ENCODE measurements around the gene TMEM174. TPM values are rescaled to one million over a fixed set of nuclear protein-coding genes. Genes with fewer than 3 reads are reported as not detected.
"Not testable (repeated sequence)": the region's sequence is repeated elsewhere in the genome, so short reads cannot be mapped to it uniquely, and the experiment has no call there.

The TMEM174 gene
- total RNA-seq, 1 donor from 2014 or later, result not detected

DNA sequence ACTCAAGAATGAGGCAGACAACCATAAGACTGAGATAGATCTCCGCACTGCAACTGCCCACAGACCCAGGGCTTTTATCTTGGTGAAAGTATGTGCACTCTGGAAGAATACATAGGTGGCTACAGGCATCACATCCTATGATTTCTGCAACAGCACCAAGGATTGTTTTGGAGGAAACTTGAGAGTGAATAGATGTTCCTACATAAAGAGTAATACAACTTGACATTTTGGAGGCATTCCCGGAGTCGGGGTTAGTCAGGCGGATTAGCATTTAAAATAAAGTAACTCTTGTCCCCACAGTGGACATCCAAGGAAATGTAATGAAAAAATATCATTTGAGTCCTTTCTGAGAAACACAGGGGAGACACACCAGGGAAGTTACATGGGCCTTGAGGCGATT lies 26.7 kb downstream of the TMEM174 start:
- TF ChIP-seq, protein P1, sequence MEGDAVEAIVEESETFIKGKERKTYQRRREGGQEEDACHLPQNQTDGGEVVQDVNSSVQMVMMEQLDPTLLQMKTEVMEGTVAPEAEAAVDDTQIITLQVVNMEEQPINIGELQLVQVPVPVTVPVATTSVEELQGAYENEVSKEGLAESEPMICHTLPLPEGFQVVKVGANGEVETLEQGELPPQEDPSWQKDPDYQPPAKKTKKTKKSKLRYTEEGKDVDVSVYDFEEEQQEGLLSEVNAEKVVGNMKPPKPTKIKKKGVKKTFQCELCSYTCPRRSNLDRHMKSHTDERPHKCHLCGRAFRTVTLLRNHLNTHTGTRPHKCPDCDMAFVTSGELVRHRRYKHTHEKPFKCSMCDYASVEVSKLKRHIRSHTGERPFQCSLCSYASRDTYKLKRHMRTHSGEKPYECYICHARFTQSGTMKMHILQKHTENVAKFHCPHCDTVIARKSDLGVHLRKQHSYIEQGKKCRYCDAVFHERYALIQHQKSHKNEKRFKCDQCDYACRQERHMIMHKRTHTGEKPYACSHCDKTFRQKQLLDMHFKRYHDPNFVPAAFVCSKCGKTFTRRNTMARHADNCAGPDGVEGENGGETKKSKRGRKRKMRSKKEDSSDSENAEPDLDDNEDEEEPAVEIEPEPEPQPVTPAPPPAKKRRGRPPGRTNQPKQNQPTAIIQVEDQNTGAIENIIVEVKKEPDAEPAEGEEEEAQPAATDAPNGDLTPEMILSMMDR (IDR thresholded peaks at IDR 0.05; ENCODE audit: unreplicated experiment), result no peak
- Mint-ChIP-seq H3K4me1 (ENCODE audit: low read depth) (peaks cover 4% of the 10 kb centered on the region), H3K27me3 (peaks cover 49% of the 10 kb centered on the region), H3K4me3 (ENCODE audit: low read depth) (no peak overlapping the region), H3K36me3 (ENCODE audit: insufficient read depth) (no peaks in the 10 kb centered on the region), H3K27ac (no peak overlapping the region), H3K9me3 (ENCODE audit: low read depth) (no peaks in the 10 kb centered on the region)
- DNase-seq (ENCODE audit: low spot score, unreplicated experiment), result no peak

DNA sequence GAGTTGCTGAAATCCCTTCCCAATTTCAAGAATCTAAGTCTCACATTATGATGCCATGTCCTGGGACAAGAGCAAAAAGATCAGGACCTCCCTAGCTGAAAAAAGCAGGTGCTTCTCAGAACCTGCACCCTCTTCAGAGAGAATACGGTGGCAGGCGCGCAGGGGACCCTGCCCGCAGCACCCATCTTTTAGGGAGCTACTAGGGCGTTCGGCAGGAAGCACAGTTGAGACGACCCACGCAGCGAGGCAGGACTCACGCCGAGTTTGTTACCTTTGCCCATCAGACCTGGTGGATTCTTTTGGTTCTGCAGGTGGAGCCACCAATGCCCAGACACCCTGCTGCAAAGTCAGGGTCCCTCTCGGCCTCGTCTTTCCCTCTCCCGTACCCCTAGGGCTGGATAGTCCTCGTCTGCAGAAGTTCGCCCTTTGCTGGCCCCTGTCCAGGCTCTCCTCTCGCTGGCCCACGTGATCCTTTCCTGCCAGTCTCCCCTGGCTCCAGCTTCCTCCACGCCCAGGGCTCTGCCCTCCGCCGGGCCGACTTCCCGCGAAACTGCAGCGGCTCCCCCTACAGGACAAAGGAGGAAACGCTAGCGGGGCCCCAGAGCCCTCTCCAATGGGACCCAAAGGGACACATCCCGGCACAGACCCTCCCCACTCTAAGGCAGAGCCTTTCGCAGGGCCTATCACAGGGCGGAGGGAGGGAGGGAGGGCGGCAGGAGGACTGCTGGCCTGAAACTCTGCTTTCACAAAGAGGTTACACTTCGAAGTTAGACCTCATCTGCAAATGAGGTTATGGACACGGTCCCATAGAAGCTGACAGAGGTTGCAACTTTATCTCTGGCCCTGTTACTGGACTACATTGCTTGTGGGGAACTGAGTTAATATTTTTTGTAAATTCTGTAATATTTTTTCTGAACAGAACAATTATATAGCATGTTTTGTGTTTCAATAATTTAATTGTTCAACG lies 28.8 kb downstream of the TMEM174 start:
- H3K9me3 Mint-ChIP-seq (ENCODE audit: low read depth), result no peaks in the 10 kb centered on the region
- H3K27me3 Mint-ChIP-seq, result peaks cover 33% of the 10 kb centered on the region

DNA sequence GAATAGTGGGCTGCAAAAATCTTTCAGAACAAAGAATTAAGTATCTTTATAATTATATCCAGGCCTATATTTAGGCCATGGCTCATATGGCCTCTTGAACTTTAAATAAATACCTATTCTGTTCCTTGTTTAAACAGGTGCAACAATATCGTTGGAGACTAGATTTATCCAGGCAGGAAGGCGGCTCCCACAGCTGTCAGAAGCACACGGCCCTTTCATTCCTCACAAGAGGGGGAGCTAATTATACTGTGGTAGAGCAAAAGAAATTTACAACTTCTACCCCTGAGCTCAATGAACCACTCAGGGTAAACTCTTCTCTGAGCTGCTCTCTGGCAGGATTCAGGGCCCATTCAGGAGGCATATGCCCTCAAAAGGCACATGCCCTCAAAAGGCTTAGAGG lies 31.3 kb downstream of the TMEM174 start:
- no peaks in the 10 kb centered on the region for H3K36me3 Mint-ChIP-seq (ENCODE audit: insufficient read depth)
- H3K9me3 Mint-ChIP-seq (ENCODE audit: low read depth), result peaks cover 9% of the 10 kb centered on the region
- no peak for DNase-seq (ENCODE audit: low spot score, unreplicated experiment)
- H3K27ac Mint-ChIP-seq, result peak overlapping the region; percentile 0
- TF ChIP-seq, protein P1 (IDR thresholded peaks at IDR 0.05; ENCODE audit: unreplicated experiment), result no peak
- no peak overlapping the region for H3K4me3 Mint-ChIP-seq (ENCODE audit: low read depth)
- H3K27me3 Mint-ChIP-seq, result peaks cover 20% of the 10 kb centered on the region
- H3K4me1 Mint-ChIP-seq (ENCODE audit: low read depth), result peaks cover 8% of the 10 kb centered on the region

More for the DNA sequence above, 28.8 kb downstream of the TMEM174 start:
- TF ChIP-seq, protein P1 (IDR thresholded peaks at IDR 0.05; ENCODE audit: unreplicated experiment), result peak; percentile 76
- H3K4me1 Mint-ChIP-seq (ENCODE audit: low read depth), result peaks cover 8% of the 10 kb centered on the region
- H3K4me3 Mint-ChIP-seq (ENCODE audit: low read depth), result no peak overlapping the region
- H3K36me3 Mint-ChIP-seq (ENCODE audit: insufficient read depth), result no peaks in the 10 kb centered on the region
- DNase-seq (ENCODE audit: low spot score, unreplicated experiment), result peak; percentile 76
- H3K27ac Mint-ChIP-seq, result no peak overlapping the region

DNA sequence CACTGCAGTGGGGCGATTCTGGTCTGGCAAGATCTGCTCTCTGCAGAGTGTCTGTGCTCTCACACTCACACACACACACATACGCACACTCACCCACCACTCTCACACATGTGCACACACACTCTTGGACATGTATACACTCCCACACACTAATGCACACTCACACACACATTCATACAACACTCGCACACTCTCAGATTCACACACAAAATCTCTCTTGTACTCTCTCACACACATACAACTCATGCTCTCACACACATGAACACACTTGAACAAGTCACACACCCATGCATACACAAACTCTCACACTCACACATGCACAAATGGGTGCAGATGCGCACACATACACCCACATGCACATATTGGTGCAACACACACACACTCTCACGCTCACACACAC lies 31.7 kb downstream of the TMEM174 start:
- Mint-ChIP-seq H3K27ac (peak overlapping the region; percentile 0), H3K36me3 (ENCODE audit: insufficient read depth) (peaks cover 3% of the 10 kb centered on the region), H3K4me1 (ENCODE audit: low read depth) (peaks cover 8% of the 10 kb centered on the region), H3K27me3 (peaks cover 18% of the 10 kb centered on the region), H3K4me3 (ENCODE audit: low read depth) (no peak overlapping the region), H3K9me3 (ENCODE audit: low read depth) (peaks cover 12% of the 10 kb centered on the region)
- TF ChIP-seq, protein P1 (IDR thresholded peaks at IDR 0.05; ENCODE audit: unreplicated experiment), result no peak
- no peak for DNase-seq (ENCODE audit: low spot score, unreplicated experiment)

DNA sequence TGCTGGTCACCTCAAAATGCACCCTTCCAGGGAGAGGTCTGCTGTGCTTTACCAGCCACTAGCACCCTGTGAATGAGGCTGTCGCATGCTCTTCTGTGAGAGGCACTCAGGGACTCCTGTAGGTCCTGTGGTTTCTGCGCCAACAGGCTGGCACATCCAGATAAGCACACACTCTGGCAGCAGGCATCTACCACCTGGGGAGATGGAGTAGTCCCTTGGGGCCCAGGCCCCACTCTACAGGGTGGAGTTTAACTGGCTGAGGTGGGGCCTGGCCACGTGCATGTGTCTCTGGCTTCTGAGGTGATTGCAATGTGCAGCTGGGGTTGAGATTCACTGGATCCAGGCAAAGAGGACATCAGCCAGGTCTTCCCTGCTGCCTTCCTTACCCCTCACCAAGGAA lies 32.3 kb downstream of the TMEM174 start:
- peaks cover 8% of the 10 kb centered on the region for H3K4me1 Mint-ChIP-seq (ENCODE audit: low read depth)
- H3K4me3 Mint-ChIP-seq (ENCODE audit: low read depth), result no peak overlapping the region
- H3K27ac Mint-ChIP-seq, result no peak overlapping the region
- H3K27me3 Mint-ChIP-seq, result peaks cover 17% of the 10 kb centered on the region
- H3K36me3 Mint-ChIP-seq (ENCODE audit: insufficient read depth), result peaks cover 3% of the 10 kb centered on the region
- peaks cover 18% of the 10 kb centered on the region for H3K9me3 Mint-ChIP-seq (ENCODE audit: low read depth)
- no peak for DNase-seq (ENCODE audit: low spot score, unreplicated experiment)
- TF ChIP-seq, protein P1 (IDR thresholded peaks at IDR 0.05; ENCODE audit: unreplicated experiment), result no peak

DNA sequence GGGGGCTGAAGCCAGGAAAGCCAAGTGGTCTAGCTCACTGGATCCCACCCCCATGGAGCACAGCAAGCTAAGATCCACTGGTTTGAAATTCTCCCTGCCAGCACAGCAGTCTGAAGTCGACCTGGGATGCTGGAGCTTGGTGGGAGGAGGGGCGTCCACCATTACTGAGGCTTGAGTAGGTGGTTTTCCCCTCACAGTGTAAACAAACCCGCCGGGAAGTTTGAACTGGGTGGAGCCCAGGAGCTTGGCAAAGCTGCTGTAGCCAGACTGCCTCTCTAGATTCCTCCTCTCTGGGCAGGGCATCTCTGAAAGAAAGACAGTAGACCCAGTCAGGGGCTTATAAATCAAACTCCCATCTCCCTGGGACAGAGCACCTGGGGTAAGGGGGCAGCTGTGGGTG lies 34.2 kb downstream of the TMEM174 start:
- H3K4me3 Mint-ChIP-seq (ENCODE audit: low read depth); H3K36me3 Mint-ChIP-seq (ENCODE audit: insufficient read depth); DNase-seq (ENCODE audit: low spot score, unreplicated experiment); H3K4me1 Mint-ChIP-seq (ENCODE audit: low read depth); H3K27ac Mint-ChIP-seq: not testable (repeated sequence)
- Mint-ChIP-seq H3K9me3 (ENCODE audit: low read depth) (peaks cover 27% of the 10 kb centered on the region), H3K27me3 (peaks cover 20% of the 10 kb centered on the region)

DNA sequence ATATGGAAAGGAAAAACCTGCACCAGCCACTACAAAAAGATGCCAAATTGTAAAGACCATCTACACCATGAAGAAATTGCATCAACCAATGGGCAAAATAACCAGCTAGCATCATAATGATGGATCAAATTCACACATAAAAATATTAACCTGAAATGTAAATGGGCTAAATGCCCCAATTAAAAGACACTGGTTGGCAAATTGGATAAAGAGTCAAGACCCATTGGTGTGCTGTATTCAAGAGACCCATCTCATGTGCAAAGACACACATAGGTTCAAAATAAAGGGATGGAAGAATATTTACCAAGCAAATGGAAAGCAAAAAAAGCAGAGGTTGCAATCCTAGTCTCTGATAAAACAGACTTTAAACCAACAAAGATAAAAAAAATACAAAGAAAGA lies 36.1 kb downstream of the TMEM174 start:
- not testable (repeated sequence) for H3K36me3 Mint-ChIP-seq (ENCODE audit: insufficient read depth); DNase-seq (ENCODE audit: low spot score, unreplicated experiment); H3K4me1 Mint-ChIP-seq (ENCODE audit: low read depth); H3K27ac Mint-ChIP-seq; H3K4me3 Mint-ChIP-seq (ENCODE audit: low read depth)
- peaks cover 27% of the 10 kb centered on the region for H3K9me3 Mint-ChIP-seq (ENCODE audit: low read depth)
- H3K27me3 Mint-ChIP-seq, result peaks cover 34% of the 10 kb centered on the region

DNA sequence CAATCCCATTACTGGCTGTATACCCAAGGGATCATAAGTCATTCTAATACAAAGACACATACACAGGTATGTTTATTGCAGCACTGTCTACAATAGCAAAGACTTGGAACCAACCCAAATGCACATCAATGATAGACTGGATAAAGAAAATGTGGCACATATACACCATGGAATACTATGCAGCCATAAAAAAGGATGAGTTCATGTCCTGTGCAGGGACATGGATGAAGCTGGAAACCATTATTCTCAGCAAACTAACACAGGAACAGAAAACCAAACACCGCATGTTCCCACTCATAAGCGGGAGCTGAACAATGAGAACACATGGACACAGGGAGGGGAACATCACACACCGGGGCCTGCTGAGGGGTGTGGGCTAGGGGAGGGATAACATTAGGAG lies 39.7 kb downstream of the TMEM174 start:
- not testable (repeated sequence) for H3K36me3 Mint-ChIP-seq (ENCODE audit: insufficient read depth); DNase-seq (ENCODE audit: low spot score, unreplicated experiment); H3K4me1 Mint-ChIP-seq (ENCODE audit: low read depth); H3K27ac Mint-ChIP-seq; H3K4me3 Mint-ChIP-seq (ENCODE audit: low read depth)
- Mint-ChIP-seq H3K27me3 (peaks cover 68% of the 10 kb centered on the region), H3K9me3 (ENCODE audit: low read depth) (peaks cover 27% of the 10 kb centered on the region)

All from progenitor cell of endocrine pancreas (in vitro differentiated cells).